ENCODE measurements around the gene MTG2. TPM values are rescaled to one million over a fixed set of nuclear protein-coding genes. Genes with fewer than 3 reads are reported as not detected.

MTG2 gene
- total RNA-seq, 2 donors from 2014 or later, result 19.1 to 28.9 TPM

DNA sequence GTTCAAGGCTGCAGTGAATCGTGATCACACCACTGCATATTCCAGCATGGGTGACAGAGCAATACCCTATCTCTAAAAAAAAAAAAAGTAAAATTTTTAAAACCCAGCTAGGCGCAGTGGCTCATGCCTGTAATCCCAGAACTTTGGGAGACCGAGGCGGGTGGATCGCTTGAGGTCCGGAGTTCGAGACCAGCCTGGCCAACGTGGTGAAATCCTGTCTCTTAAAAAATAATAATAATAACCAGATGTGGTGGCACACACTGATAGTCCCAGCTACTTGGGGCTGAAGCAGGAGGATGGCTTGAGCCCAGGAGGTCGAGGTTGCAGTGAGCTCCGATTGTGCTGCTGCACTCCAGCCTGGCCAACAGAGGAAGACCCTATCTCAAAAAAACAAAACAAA lies 13.5 kb downstream of the MTG2 start:
- intact Hi-C loops (cut with DNase I), result no loop called here
- ATAC-seq (no peak), DNase-seq (peak; percentile 3)

DNA sequence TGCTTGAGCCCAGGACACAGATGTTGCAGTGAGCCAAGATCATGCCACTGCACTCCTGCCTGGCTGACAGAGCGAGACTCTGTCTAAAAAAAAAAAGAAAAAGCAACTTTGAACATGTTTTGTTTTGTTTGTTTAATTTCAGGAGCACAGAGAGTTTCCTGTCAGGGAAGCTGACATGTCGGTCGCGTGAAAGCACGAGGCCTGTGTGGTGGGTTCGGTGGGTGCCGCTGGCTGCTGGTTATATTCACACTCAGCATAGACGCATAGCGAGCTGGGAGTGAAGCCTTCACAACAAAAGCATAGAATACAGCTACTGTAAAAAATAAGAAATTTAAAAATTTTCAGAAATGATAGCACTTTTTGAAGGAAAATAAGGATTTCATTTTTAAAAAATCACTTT lies 14.5 kb downstream of the MTG2 start:
- intact Hi-C loops (cut with DNase I), result no loop called here
- DNase-seq, result peak; percentile 4
- ATAC-seq, result no peak

DNA sequence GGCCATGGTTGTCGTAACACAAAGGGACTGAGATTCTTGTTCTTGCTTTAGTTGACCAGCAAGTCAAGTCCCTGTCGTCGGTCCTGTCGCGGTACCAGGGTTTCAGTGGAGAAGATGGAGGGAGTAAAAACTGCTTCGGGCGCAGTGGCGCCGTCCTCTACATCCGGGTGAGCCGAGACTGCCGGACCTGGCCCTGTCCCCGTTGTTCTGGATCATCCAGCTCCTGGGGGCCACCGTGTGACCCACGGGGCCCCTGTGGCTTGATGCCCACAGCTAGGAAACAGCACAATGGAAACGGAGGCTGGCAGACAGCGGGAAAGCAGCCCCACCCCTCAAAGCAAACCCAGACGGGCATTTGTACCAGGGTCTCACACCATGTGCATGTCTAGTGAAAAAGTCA lies 15.0 kb downstream of the MTG2 start:
- no peak for ATAC-seq
- peak; percentile 8 for DNase-seq
- intact Hi-C loops (cut with DNase I), result no loop called here

DNA sequence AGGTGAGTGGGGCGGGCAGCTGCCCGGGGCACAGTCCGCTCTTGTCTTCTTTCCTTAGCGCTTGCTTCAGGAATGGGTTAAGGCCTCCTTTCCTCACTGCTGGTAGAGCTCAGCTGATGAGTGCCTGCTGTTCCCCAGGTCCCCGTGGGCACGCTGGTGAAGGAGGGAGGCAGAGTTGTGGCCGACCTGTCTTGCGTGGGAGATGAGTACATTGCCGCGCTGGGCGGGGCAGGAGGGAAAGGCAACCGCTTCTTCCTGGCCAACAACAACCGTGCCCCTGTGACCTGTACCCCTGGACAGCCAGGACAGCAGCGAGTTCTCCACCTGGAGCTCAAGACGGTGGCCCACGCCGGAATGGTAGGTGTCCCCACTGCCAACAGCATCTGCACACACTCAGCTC lies 15.7 kb downstream of the MTG2 start:
- ATAC-seq (no peak), DNase-seq (peak; percentile 11)
- intact Hi-C loops (cut with DNase I), result no loop called here

DNA sequence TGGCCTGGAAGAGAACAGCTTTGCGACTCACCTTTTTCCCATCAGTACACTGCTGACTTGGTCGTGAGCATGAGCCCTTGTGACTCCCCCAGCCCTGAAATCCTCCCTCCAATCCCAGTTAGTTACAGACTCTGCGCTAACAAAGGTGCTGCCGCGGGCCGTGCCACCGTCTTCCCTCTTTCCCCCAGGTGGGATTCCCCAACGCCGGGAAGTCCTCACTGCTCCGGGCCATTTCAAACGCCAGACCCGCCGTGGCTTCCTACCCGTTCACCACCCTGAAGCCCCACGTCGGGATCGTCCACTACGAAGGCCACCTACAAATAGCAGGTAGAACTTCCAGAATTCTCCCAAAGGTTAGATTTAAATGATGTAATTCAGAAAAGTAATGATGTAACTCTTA lies 16.1 kb downstream of the MTG2 start:
- DNase-seq (peak; percentile 18), ATAC-seq (no peak)
- intact Hi-C loops (cut with DNase I), result no loop called here

DNA sequence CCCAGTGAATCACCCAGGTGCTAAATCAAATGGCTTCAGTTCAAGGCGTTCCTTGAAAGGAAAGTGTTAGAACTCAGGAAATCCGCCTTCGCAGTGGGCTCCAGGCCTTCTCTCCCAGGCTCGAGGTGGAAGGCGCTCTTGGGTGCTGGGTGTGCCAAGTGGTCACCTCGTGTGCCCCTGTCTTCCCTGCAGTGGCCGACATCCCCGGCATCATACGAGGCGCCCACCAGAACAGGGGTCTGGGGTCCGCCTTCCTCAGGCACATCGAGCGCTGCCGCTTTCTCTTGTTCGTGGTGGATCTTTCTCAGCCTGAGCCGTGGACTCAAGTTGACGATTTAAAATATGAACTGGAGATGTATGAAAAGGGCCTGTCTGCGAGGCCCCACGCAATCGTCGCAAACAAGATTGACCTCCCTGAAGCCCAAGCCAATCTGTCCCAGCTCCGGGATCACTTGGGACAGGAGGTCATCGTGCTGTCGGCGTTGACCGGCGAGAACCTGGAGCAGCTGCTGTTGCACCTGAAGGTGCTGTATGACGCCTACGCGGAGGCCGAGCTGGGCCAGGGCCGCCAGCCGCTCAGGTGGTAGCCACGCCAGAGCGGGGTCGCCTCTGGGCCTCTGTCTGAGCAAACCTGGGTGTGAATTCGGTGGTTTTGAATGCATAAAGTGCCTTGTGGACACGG lies 17.8 kb downstream of the MTG2 start:
- ATAC-seq, result no peak
- intact Hi-C loops (cut with DNase I), result no loop called here

DNA sequence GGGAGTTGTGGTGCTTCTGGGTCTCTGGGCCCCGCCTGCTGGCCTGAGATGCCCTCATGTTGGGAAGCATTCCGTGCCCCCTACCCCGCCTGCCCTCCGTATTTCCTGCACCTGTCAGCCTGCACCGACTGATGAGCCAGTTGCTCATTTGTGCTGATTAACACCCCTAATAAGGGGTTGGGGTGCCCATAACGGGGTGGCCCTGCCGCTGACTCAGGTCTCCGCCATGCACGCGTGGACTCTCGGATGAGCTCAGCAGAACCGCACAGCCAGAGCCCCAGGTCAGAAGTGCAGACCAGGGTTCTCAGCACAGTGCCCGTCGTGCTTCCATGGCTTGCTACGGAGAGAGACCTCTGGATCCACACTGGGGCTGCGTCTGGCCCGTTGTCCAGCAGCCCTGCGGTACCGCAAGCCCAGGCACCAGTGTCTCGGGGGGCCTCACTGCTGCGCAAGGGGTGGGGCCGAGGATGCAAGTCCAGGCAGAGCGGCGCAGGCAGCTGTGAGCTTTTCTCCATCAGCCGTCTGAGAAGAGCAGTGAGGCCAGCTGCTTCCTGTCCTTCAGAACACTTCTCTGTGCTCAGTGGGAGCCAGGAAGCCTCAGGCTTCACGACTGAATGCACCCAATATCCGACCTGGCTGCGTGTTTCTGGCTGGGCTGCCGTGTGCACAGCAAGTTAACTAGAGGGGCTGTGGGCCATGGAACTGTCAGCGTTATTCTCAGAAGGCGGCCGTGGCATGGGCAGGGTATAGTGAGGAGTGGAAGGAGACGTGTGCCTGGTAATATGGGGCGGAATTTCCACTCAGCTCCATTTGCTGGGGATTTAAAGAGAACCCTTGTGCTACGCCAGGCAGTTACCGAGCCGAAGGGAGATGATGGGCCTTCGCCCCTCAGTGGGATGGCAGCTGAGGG lies 18.6 kb downstream of the MTG2 start:
- intact Hi-C loops (cut with DNase I), result no loop called here
- peak; percentile 8 for DNase-seq
- no peak for ATAC-seq

More for the DNA sequence above, 17.8 kb downstream of the MTG2 start:
- DNase-seq, result peak; percentile 20

DNA sequence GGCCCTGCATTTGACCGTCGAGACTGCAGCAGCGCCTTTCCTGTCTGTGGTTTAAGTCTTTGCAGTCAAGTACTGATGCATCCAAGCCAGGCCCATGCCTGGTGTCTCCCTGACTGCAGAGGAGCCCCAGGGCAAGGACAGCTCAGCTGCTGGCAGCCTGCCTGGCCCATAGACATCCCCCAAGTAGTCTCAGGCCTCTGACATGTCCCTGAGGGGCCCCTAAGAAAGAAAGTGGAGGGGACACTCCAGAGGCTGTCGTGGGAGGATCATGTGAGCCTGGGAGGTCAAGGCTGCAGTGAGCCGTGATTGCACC lies 19.2 kb downstream of the MTG2 start:
- peak; percentile 5 for DNase-seq
- no peak for ATAC-seq
- intact Hi-C loops (cut with DNase I), result no loop called here

DNA sequence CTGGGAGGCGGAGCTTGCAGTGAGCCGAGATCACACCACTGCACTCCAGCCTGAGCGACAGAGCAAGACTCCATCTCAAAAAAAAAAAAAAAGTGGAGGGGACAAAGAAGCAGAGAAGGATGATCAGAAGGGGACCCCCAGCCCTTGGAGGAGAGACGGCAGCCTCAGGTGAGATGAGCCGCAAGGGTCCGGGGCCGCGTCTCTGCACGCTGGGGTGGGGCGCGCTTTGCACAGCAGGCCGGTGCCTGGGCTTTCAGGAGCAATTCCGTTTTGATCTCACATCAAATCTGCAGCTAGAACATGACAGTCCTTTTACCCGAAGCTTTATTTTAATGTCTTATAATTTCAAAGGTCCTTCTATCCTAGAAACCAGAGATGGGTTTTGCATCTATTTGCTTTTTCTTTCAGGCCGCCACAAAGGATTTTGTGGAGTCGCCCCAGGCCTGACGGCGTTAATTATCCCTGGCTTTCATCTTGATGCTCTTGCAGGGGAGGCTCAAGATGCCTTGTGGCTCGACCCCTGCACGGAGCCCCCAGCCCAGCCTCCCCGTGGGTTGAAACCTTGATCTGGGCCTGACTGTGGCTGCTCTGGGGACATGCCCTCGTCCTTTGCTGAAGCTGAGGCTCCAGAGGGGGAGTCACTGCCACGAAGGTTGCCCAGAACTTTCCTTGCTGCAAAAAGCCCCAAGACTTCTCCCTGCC lies 20.0 kb downstream of the MTG2 start:
- ATAC-seq (no peak), DNase-seq (peak; percentile 15)
- intact Hi-C loops (cut with DNase I), result no loop called here

DNA sequence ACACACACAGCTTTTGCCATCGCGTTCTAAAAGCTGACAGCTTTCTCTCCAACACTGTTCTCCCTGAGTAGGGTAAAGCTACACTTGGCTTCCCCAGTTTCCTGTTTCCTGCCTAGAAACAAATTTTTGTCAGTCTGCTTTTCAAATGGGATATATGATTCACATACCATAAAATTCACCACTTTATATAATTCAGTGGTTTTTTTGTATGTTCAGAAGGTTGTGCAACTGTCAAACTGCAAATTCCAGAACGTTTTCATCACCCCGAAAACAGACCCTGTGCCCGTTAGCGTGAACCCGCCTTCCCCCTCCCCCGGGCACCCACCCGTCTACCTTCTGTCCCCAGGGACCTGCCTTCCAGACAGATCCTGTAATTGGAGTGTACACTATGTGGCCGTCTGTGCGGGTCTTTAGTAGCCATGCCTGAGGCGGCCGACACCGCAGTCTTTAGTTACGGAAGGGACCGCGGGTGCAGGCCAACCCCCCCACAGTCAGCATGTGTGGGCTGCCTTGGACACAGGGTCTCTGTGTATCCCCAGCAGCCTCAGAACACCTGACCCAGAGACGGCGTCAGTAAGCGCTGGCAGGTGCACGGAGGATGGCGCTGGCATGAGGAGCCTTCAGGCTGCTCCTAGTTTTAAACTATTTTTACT lies 20.7 kb downstream of the MTG2 start:
- intact Hi-C loops (cut with DNase I), result no loop called here
- ATAC-seq (no peak), DNase-seq (peak; percentile 12)

DNA sequence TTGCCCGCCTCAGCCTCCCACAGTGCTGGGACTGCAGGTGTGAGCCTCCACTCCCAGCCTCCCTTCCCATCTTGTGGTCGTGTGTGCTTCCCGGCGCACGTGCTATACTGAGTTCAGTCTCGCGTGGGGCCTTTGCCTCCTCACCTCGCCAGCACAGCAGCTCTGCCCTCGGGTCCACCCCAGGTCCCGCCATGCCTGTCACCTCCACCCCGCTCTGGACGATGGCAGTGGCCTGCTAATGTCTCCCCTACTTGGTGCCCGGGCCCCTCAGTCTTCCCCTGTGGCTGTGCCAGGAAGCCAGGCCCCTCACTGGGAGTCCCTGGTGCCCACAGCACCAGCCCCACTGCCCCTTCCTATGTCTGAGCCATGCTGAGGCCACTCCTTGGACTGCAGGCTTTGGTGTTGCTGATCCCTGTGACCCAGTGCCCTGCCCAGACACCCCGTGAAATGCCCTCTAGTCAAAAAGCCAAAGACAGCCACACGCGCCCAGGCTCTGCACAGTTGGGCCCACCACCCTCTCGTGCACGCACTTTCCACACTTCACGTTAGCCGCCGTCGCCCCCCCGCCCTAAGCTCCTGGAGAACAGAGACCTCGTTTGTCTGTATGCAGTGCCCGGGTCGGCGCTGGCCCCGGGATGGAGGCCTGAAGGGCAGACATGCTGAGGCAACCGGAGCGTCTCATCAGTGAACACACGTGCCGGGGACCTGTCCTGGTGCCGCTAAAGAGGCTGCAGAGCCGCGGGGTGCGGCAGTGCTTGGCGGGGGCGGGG lies 23.0 kb downstream of the MTG2 start:
- intact Hi-C loops (cut with DNase I), result no loop called here

DNA sequence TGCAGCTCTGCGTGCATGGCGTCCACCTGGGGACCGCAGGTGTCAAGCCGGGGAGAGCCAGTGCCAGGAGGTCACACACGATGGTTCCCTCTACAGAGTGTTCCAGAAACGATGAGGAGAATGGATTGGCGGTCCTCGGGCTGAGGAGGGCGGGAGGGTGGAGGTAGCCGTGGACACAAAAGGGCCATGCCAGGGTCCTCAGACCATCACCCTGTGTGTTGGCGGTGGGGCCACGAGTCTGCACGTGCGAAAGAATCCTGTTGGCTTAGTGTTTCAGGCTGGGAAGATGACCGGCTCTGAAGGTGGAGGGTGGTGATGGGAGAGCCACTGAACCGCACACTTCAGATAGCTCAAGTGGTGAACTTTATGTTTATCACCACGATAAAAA lies 23.6 kb downstream of the MTG2 start:
- intact Hi-C loops (cut with DNase I), result no loop called here
- DNase-seq (no peak), ATAC-seq (no peak)

More for the DNA sequence above, 23.0 kb downstream of the MTG2 start:
- DNase-seq, result peak; percentile 21
- ATAC-seq, result no peak

DNA sequence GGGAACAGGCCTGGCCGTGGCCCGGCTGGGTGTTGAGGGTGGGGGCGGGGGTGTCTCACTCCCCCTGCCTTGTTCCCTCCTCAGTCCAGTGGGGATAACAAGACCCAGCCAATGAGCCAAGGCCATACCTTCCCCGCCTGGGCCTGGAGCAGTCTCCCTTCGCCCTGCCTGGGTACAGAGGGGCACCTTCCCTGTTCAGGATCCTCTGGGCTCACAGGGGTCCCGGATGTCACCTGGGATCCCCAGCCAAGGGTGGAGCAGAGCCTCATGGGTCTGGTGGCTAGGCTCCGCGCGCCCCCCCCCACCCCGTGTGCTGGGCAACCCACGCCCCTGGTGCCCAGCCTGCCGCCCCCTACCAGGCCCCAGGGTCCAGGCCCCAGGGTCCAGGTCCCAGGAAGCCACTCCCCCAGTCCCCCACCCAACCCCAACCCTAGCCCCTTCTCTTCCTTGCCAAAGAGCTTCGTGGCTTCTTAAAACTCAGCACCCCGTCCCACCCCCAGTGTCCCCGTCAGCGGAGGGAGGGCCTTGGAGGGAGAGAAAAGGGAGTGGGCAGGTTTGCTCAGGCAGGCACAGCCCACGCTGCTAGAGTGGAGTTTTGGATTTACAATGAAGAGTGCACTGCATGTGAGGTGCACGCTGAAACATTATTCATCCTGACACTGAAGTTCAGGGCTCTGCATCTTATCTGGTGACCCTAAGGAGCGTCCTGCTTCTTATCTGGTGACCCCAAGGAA lies 25.4 kb downstream of the MTG2 start:
- intact Hi-C loops (cut with DNase I), result no loop called here
- ATAC-seq (peak in 1 of 2 donors; percentile 20), DNase-seq (no peak)

DNA sequence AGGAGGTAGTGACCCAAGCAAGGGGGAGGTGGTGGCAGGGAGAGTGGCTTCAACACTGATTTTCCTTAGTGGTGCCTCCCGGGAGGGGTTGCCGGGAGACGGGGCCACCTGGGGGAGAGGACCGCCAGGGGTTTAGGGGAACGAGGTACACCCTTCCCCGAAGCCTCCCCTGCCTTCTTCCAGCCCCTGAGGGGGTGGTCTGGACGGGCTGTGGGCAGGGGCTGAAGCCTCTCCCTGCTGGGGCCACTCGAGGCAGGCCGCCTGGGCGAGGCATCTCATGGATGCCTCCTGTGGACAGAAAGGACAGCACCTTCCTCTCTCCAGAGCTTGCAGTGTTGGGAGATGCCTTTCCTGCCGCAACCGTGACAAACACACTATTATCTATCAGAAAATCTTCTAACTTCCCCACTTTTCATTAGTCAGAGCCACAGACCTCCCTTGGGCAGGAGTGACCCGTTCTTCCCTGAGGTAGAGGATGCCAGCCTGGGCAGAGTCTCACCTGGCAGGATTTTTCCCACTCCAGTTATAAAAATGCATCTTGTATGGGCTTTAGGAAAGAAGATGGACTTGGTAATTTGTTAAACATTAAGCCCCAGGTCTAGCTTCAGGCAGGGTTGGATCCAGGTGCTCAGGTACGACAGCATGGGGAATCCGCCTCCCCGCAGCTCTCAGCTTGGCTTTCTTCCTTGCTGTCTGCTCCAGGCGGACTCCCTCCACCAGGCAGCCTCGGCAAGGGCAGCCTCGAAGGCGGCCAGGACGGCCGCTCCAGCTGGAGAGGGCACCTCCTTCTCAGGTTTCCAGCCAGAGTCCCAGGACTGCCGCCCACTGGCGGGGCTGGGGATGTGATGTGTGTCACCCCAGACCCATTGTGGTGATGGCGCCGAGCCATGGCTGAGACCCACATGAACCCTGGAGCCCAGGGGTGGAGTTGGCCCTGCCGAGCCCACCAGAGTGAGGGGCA lies 26.2 kb downstream of the MTG2 start:
- intact Hi-C loops (cut with DNase I), result no loop called here
- no peak for ATAC-seq
- no peak for DNase-seq

DNA sequence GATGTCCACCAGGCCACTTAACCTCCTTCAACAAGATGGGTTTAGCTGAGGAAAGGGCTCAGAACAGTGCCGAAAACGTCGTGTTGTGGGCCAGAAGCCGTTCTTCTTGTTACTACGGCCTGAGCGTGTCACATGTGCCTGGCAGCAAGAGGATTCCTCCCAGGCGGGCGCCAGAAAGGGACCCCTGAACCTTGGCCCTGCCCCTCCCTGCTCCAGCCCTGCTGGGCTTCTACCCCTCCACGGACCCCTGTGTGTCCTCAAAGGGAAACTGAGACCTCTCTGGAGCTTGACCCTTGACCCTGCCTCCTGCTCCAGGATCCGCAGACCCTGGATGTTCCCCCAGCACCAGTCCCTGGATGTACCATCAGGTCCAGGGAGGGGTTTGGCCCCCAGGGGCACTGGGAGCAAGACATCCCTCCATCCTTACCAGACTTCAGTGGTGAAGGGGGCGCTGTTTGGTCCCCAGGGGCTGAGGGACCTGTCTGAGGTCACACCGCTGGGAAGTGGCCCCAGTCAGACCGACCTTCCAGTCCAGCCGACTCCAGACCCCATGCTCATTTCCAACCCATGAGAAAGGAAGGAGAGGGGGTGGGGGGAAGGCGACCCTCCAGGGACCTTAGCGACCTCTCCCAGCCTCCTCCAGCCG lies 27.1 kb downstream of the MTG2 start:
- ATAC-seq (no peak), DNase-seq (no peak)
- intact Hi-C loops (cut with DNase I), result no loop called here

DNA sequence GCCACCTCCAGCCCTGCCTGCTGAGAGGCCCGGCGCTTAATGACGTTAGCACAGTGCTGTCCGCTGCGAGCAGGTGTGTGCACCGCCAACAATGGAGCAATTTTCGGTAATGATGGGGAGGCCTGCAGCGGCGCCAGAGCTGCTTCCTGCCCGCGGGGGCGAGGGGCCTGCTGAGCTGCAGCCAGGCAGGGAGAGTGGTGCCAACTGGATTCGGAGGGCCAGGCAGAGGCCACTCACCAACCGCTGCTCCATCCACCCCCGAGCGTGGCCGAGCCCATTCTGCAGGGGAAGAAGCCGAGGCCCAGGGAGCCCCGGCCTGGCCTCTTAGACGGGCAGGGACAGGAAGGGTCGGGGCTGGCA lies 27.6 kb downstream of the MTG2 start:
- no peak for DNase-seq
- ATAC-seq, result no peak
- intact Hi-C loops (cut with DNase I), result no loop called here

DNA sequence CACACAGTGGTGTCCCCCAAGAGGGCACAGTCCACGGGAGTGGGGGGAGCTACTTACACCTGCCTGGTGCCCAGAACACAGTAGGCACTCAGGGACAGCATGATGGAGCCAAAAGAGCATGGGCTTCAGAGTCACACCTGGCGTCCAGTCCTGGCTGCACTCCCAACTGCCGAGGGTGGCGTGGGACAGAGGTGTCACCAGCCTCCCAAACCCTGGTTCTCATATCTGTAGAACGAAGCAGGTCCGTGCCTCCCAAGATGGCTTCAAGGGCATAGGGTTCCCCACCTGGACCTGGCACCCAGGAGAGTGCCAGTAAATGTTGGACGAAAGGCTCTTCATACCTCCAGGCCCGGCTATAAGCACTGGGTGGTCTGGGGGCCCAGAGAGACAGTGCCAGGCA lies 28.4 kb downstream of the MTG2 start:
- ATAC-seq (no peak), DNase-seq (no peak)
- intact Hi-C loops (cut with DNase I), result no loop called here
